Occipital lobe (tissue), 2 donors: ENCODE data around the gene DUOXA1. TPM values are rescaled to one million over a fixed set of nuclear protein-coding genes. Genes with fewer than 3 reads are reported as not detected.
"Not testable (repeated sequence)": the region's sequence is repeated elsewhere in the genome, so short reads cannot be mapped to it uniquely, and the experiment has no call there.

Experiments
- DNase-seq: peaks from one replicate; lab custom pipeline; 2025; lab: John Stamatoyannopoulos, UW
- total RNA-seq: library from RNA; depleted of rRNA; stranded (reverse); fragments of >200 nt; gene quantifications from one replicate; pipeline ENCODE4 v1.2.3, GENCODE V29; 2014

DUOXA1 gene
- total RNA-seq, 1 donor from 2014 or later = 0.31 TPM

DNA sequence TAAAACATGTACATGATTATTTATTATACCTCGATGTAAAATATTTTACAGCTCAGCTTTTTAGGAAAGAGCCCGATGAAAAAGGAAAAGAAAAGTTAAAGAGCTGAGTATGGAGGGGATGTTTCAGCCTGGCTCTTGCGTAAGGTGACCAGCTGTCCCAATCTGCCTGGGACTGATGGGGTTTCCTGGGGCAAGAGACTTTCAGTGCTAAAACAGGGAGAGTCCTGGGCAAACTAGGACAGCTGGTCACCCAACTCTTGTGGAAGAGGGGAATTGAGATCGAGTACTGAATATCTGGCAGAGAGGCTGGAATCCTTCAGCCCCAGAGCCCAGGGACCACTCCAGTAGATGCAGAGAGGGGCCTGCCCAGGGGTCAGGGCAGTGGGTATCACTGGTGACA, 36.7 kb downstream of the DUOXA1 start:
- DNase-seq = no peak

DNA sequence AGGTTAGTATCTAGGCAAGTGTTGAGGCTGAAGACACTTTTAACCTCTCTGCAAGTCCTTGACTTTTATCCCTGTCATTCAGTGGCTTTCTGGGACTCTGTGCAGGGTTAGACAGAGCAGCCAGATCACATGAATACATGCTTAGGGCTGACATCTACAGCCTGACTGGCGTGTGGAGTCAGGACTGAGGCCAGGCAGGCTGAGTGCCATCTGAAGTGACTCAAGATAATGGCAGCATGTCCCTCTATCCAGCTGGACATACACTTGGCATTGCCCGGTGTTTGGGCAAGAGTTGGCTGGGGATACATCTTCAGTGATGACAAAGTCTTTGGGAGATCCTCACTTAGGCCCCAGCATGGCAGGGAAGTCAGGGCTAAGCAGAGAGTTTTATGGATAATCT, 38.1 kb downstream of the DUOXA1 start:
- DNase-seq = no peak

DNA sequence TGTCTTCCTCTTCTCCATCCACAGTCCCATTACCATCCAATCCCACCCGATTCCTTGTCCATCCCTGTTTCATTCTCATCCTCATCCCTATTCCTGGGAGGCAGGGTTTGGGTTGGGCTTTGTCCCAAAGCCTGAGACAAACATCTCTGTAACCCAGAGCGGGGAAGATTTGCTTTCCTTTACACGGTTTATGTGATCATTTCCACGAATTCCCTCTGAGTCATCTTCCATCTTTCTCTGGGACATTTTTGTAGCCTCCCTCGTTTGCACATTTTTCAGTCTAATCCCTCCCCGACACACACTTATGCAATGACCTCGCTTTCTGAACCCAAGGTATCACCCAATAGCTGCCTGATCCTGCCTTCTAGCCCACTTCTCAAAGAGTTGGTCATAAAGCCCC, 38.5 kb downstream of the DUOXA1 start:
- no peak for DNase-seq

DNA sequence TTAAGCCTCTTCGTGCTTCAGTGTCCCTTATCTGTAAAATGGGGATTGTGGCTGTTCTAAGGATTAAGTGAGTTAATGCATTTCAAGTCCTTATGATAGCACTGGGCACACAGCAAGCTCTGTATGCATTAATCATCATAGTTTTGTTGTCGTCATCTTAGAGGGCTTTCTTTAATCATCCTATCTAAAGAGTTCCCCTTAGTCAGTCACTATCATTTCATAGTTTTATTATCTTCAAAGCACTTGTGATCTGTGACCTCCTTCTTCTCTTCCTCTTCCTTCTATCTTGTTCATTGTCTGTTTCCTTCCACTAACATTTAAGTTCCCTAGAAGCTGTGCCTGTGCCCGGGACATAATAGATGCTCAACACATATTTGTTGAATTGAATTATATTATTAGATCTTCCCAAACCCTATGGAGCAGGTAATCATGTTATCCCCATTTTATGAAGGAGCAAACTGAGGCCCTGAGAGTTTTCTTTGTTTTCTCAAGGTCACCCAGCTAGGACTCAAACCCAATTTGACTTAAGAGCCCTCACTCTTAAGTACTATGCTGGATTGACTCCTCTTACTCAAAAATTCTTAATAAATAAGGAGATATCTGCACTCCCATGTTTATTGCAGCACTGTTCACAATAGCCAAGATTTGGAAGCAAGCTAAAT, 39.8 kb downstream of the DUOXA1 start:
- no peak for DNase-seq

- DNase-seq = no peak
Measured at GRCh38 chr15:45088801-45089711, 40.6 kb downstream of the DUOXA1 start.

- DNase-seq = no peak
Measured at GRCh38 chr15:45087513-45087912, 42.2 kb downstream of the DUOXA1 start.

DNA sequence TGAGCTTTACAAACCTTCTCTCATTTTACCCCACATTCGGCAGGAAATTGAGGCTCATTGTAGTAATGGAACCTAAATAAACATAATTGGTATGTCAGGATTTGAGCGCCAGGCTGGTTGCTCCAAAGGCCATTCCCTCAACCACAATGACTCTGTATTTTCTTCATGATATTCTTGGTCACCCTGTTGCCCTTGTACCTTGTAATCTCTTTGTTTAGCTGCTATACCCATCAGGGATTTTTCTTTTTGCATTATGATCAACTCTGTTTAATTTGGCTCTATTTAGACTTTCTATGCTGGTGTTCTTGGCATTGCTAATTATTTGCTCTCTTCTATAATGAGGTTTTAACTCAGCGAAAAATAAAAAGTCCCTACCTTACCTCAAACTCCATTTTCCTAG, 45.5 kb downstream of the DUOXA1 start:
- no peak for DNase-seq

- no peak for DNase-seq
Measured at GRCh38 chr15:45083223-45083622, 46.5 kb downstream of the DUOXA1 start.

- not testable (repeated sequence) for DNase-seq
Measured at GRCh38 chr15:45082412-45082811, 47.3 kb downstream of the DUOXA1 start.

DNA sequence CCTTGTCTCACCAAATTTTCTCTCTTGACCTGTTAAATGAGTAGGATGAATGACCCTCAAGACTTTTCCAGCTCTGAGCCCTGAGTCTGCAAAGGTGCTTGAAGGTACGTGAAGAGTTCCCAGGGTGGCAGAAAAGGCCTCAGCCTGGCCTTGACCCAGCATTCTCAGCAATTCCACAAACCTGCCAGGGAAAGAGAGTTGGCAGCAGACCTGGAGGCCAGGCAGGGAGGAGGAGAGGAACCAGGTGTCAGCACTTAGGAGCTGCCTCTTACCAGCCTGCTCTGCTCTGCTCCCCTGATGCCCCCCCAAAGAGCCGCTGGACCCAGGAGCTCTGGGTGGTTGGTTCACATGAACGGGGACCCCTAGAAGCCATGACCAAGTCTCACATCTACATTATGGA, 49.1 kb downstream of the DUOXA1 start:
- DNase-seq = not testable (repeated sequence)

- DNase-seq = not testable (repeated sequence)
Measured at GRCh38 chr15:45079628-45080246, 49.9 kb downstream of the DUOXA1 start.

- DNase-seq = not testable (repeated sequence)
Measured at GRCh38 chr15:45079201-45079600, 50.5 kb downstream of the DUOXA1 start.

GRCh38 chr15:45077391-45077790, 52.3 kb downstream of the DUOXA1 start:
- not testable (repeated sequence) for DNase-seq

GRCh38 chr15:45075440-45076320, 54.0 kb downstream of the DUOXA1 start:
- not testable (repeated sequence) for DNase-seq

GRCh38 chr15:45073602-45074001, 56.1 kb downstream of the DUOXA1 start:
- DNase-seq = not testable (repeated sequence)

DNA sequence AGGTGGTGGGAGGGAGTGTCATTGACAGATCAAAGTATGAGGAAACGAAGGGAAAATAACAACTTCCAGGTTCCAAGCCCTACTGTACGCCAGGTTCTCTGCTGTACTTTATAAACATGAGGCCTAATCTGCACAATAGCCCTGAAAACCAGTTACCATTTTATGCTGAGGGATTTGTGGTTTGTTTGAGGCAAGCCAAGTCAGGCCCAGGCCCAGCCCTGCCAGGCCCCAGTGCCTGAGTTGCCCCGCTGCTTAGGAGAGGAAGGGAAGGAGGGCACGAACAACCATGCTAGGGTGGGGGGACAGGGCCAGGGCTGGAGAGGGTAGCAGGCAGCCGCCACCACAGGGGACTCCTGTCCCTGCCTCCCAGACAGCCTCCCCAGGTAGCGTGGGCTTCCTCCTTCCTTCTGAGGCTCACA, 59.7 kb downstream of the DUOXA1 start:
- not testable (repeated sequence) for DNase-seq

Other genes with a start within 250 kb of the DUOXA1 start
- gene TERB2, start 173.2 kb downstream of the DUOXA1 start, total RNA-seq = not detected
- gene SORD, start 106.7 kb downstream of the DUOXA1 start, total RNA-seq = 5.1 TPM
- gene DUOX2, start 15.7 kb downstream of the DUOXA1 start, total RNA-seq = not detected
- gene DUOXA2, start 15.6 kb downstream of the DUOXA1 start, total RNA-seq = not detected
- gene DUOX1, start 115 bp upstream of the DUOXA1 start, total RNA-seq = not detected
- 54.9 TPM for gene SHF, start 58.1 kb upstream of the DUOXA1 start, total RNA-seq
- not detected for gene SLC28A2, start 122.4 kb upstream of the DUOXA1 start, total RNA-seq
- gene GATM, start 248.7 kb upstream of the DUOXA1 start, total RNA-seq = 150 TPM